Naive B cell (primary cell): ENCODE results near the gene HS3ST5. TPM values are rescaled to one million over a fixed set of nuclear protein-coding genes. Genes with fewer than 3 reads are reported as not detected.
A peak's percentile ranks its signal among the peaks of the same experiment; 100 is the strongest.

ENCODE experiments used
- ATAC-seq, 2 donors: fragments of 150-1000 bp; cut with Tn5 transposase; 2 replicates each; pipeline ENCODE4 v1.10.0; 2021; ENCODE audit warnings: low read depth in 2 of 2, mild to moderate bottlenecking in 2 of 2, moderate library complexity in 2 of 2
- DNase-seq: peaks from one replicate; pipeline ENCODE4 v3.0.0; 2022
- H3K27ac Mint-ChIP-seq, 6 donors: one replicate each; pipeline ENCODE4 v1.8.0; 2020 to 2022; ENCODE audit warnings: mild to moderate bottlenecking in 6 of 6, mixed read lengths in 6 of 6, moderate library complexity in 5 of 6, inconsistent platforms in 2 of 6
- H3K27me3 Mint-ChIP-seq, 3 donors: one replicate each; pipeline ENCODE4 v1.8.0; 2021 to 2022; ENCODE audit warnings: mixed read lengths in 3 of 3, mild to moderate bottlenecking in 1 of 3
- H3K36me3 Mint-ChIP-seq, 2 donors: one replicate each; pipeline ENCODE4 v1.8.0; 2020 to 2022; ENCODE audit warnings: mixed read lengths in 2 of 2, inconsistent platforms in 1 of 2, mild to moderate bottlenecking in 1 of 2
- H3K4me1 Mint-ChIP-seq, 3 donors: one replicate each; pipeline ENCODE4 v1.8.0; 2020 to 2022; ENCODE audit warnings: mixed read lengths in 3 of 3, inconsistent platforms in 1 of 3, mild to moderate bottlenecking in 1 of 3, moderate library complexity in 1 of 3
- H3K4me3 Mint-ChIP-seq, 8 donors: one replicate each; pipeline ENCODE4 v1.8.0; 2020 to 2022; ENCODE audit warnings: mild to moderate bottlenecking in 8 of 8, mixed read lengths in 8 of 8, moderate library complexity in 8 of 8, inconsistent platforms in 2 of 8
- H3K9me3 Mint-ChIP-seq, 7 donors: one replicate each; pipeline ENCODE4 v1.8.0; 2020 to 2022; ENCODE audit warnings: mixed read lengths in 7 of 7, mild to moderate bottlenecking in 5 of 7, inconsistent platforms in 2 of 7, moderate library complexity in 1 of 7
- polyA plus RNA-seq, 6 donors: library from polyadenylated mRNA; unstranded; fragments of 300-500 nt; fragmentation: Illumina TruSeq; gene quantifications; one replicate each; pipeline ENCODE4 v1.2.3, GENCODE V29; 2021; ENCODE audit warnings: low read depth in 6 of 6

The HS3ST5 gene
- polyA plus RNA-seq, 6 donors from 2014 or later, result not detected

DNA sequence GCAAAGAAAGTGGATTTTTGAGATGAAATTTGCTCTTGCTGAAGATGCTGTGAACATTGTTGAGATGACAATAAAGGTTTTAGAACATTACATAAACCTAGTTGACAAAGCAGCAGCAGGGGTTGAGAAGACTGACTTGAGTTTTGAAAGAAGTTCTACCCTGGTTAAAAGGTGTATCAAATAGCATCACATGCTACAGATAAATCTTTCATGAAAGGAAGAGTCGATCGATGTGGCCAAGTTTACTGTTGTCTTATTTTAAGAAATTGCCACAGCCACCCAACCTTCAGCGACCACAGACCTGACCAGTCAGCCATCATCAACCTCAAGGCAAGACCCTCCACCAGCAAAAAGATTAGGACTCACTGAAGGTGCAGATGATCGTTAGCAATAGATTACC lies 155.3 kb downstream of the HS3ST5 start:
- no peak for DNase-seq
- ATAC-seq, result no peak
- Mint-ChIP-seq H3K4me3 (no peak overlapping the region), H3K36me3 (no peaks in the 10 kb centered on the region), H3K27ac (no peak overlapping the region), H3K9me3 (peaks cover 0 to 12% (median 3%) of the 10 kb centered on the region in 7 donors), H3K4me1 (no peaks in the 10 kb centered on the region), H3K27me3 (no peaks in the 10 kb centered on the region)

DNA sequence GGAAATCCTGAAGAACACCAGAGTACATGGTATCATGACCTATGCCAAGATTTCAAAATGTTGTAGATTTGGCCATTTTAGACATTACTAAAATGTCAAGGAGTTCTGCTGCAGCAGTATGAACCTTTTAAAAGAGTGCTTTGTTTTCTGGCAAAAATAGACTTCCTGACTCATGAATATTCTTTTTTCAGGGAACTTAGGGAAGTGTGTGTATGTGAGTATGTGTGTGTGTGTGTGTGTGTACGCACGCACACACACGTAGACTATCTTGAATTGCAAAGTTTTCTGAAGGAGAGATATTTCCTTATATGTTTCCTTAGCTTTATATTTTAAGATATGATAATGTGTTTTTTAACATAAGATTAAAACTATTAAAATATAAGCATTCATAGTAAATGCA lies 161.2 kb downstream of the HS3ST5 start:
- H3K9me3 Mint-ChIP-seq, result peaks cover 0 to 12% (median 3%) of the 10 kb centered on the region in 7 donors
- DNase-seq (no peak), ATAC-seq (no peak)
- H3K27me3 Mint-ChIP-seq, result no peaks in the 10 kb centered on the region
- H3K4me3 Mint-ChIP-seq, result no peak overlapping the region
- no peaks in the 10 kb centered on the region for H3K36me3 Mint-ChIP-seq
- no peaks in the 10 kb centered on the region for H3K4me1 Mint-ChIP-seq
- no peak overlapping the region for H3K27ac Mint-ChIP-seq

DNA sequence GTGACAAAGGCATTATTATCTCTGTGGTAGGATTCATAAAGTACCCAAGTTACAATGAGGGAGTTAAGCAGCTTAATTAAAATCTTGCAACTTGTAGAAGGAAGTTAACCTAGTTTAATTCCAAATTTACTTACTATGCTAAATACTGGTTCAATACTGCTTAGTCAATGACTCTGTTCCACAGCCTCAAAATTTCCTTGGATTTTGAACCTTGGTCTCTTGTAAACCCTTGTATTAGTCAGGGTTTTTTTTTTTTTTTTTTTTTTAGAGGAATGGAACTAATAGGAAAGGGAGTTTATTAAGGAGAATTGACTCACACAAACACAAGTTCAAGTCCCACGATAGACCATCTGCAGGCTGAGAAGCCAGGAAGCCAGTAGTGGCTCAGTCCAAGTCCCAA lies 163.4 kb downstream of the HS3ST5 start:
- H3K9me3 Mint-ChIP-seq, result peaks cover 0 to 6% (median 2%) of the 10 kb centered on the region in 7 donors
- no peak overlapping the region for H3K27ac Mint-ChIP-seq
- H3K4me1 Mint-ChIP-seq, result no peaks in the 10 kb centered on the region
- H3K36me3 Mint-ChIP-seq, result no peaks in the 10 kb centered on the region
- H3K27me3 Mint-ChIP-seq, result peaks cover 0 to 3% (median 0%) of the 10 kb centered on the region in 3 donors
- ATAC-seq (no peak), DNase-seq (no peak)
- no peak overlapping the region for H3K4me3 Mint-ChIP-seq

DNA sequence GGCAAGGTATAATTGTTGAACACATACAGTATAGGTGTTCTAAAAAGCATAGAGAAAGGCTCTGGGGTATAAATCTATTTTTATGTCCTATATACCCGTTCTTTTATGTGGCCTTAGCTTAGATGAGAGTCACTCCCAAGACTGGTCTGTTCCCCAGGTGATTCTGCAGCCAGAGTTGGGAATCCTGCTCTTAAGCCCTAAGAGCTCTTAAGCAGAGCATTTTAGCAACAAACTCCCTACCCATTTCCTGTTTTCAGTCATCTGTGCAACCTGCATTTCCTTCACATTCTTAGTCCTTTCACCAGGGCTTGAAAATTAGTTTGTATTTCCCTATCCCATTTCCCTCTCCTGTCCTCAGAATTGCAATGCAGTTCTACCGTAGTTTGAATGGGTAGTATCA lies 166.1 kb downstream of the HS3ST5 start:
- no peak overlapping the region for H3K4me3 Mint-ChIP-seq
- no peaks in the 10 kb centered on the region for H3K36me3 Mint-ChIP-seq
- ATAC-seq (no peak), DNase-seq (no peak)
- H3K27me3 Mint-ChIP-seq, result peaks cover 0 to 3% (median 0%) of the 10 kb centered on the region in 3 donors
- no peaks in the 10 kb centered on the region for H3K4me1 Mint-ChIP-seq
- H3K9me3 Mint-ChIP-seq, result peaks cover 0 to 4% (median 0%) of the 10 kb centered on the region in 7 donors
- H3K27ac Mint-ChIP-seq, result no peak overlapping the region

DNA sequence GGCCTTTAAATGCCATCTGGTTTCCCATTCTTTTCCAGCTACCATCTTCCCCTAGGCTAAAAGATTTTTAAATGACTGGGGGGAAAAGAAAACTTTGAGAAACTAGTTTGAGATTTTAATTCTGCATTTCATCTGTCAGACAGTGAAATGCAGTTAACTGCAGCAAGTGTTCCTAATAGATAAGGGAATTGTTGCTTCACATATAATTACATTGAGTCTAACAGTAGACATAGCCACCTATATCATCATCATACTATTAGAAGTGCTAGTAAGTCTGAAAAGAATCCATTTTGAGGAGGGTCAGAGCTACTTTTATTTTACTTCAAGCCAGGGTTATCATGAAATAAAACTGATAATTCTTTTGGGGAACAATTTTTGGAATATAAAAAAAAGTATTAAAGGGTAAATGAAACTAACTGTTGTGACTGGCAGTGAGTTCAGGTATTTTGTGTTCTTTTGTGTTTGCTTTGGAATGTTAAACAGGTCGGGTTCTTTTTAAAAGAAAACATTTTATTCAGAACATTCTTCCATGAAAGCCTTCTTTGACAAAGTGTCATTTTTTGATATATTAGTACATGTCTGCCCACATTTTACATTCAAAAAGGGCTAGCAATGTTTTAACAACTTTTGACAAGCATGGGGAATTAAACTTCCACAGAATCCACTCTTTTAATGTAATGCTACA lies 170.1 kb downstream of the HS3ST5 start:
- H3K36me3 Mint-ChIP-seq, result no peaks in the 10 kb centered on the region

DNA sequence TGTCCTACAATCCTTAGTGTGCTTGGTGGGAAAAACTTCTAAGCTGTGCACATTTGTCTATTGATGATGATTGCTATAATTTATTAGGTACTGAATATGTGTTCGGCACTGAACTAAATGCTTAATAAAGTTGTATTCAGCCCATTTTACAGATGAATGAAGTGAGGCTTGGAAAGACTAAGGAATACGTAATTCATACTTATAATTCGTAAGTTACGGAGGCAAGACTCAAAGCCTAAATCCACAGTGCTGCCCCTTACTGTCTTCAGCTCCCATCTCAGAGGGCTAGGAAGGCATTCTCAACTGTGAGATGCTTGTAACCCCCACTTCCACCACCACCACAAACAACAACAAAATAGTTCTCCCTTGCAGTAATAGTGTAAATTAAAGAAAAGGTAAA lies 171.3 kb downstream of the HS3ST5 start:
- no peaks in the 10 kb centered on the region for H3K36me3 Mint-ChIP-seq
- peaks cover 0 to 3% (median 0%) of the 10 kb centered on the region in 3 donors for H3K27me3 Mint-ChIP-seq
- no peak overlapping the region for H3K4me3 Mint-ChIP-seq
- peaks cover 0 to 4% (median 0%) of the 10 kb centered on the region in 7 donors for H3K9me3 Mint-ChIP-seq
- no peaks in the 10 kb centered on the region for H3K4me1 Mint-ChIP-seq
- H3K27ac Mint-ChIP-seq, result no peak overlapping the region
- ATAC-seq (no peak), DNase-seq (no peak)

More for the DNA sequence above, 170.1 kb downstream of the HS3ST5 start:
- H3K4me1 Mint-ChIP-seq, result no peaks in the 10 kb centered on the region
- peaks cover 0 to 3% (median 0%) of the 10 kb centered on the region in 3 donors for H3K27me3 Mint-ChIP-seq
- H3K27ac Mint-ChIP-seq, result no peak overlapping the region
- no peak for DNase-seq
- no peak for ATAC-seq
- H3K9me3 Mint-ChIP-seq, result peaks cover 0 to 4% (median 0%) of the 10 kb centered on the region in 7 donors
- no peak overlapping the region for H3K4me3 Mint-ChIP-seq

DNA sequence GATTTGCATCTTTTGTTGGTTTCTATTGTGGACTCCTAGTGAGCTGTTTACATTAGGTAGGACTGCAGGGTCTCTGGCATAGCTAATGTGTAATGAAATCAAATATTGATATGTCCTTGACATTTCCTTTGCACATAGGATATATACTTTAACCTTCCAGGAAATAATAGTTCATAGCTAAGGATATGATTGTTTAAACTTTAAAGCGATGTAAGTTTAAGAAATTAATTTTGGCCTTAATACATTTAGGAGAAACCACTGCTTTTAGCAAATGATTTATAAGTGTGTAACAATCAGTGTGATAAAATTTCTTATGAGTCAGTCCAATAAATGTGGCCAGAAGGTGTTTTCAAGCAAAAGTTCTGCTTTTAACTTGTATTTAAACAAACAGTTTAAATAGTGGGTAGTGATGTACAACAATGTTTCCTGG lies 171.8 kb downstream of the HS3ST5 start:
- peaks cover 0 to 4% (median 0%) of the 10 kb centered on the region in 7 donors for H3K9me3 Mint-ChIP-seq
- no peak overlapping the region for H3K27ac Mint-ChIP-seq
- H3K27me3 Mint-ChIP-seq, result peaks cover 0 to 3% (median 0%) of the 10 kb centered on the region in 3 donors
- no peaks in the 10 kb centered on the region for H3K4me1 Mint-ChIP-seq
- ATAC-seq, result no peak
- no peaks in the 10 kb centered on the region for H3K36me3 Mint-ChIP-seq
- no peak overlapping the region for H3K4me3 Mint-ChIP-seq
- DNase-seq, result no peak

DNA sequence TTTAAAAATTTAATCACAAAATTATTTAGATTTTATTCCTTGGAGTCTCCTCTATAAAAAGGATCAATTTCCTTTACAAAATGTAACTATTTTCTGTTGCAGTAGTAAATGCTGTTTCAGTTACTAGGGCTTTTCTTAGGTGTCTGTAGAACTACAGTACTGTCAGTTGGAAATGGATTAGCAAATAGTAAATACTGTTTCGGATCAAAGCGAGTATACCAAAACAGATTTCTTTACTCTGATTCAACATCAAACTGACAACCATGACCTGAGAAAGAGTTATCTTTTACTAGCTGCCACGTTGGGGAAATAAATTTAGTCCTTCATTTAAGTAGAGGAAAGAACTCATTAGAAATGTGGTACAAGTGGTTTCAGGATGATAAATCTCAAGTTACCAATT lies 172.5 kb downstream of the HS3ST5 start:
- no peak overlapping the region for H3K4me3 Mint-ChIP-seq
- H3K4me1 Mint-ChIP-seq, result no peaks in the 10 kb centered on the region
- peaks cover 0 to 2% (median 0%) of the 10 kb centered on the region in 3 donors for H3K27me3 Mint-ChIP-seq
- no peak overlapping the region for H3K27ac Mint-ChIP-seq
- H3K36me3 Mint-ChIP-seq, result no peaks in the 10 kb centered on the region
- DNase-seq, result no peak
- ATAC-seq, result no peak
- H3K9me3 Mint-ChIP-seq, result peaks cover 0 to 4% (median 0%) of the 10 kb centered on the region in 7 donors

DNA sequence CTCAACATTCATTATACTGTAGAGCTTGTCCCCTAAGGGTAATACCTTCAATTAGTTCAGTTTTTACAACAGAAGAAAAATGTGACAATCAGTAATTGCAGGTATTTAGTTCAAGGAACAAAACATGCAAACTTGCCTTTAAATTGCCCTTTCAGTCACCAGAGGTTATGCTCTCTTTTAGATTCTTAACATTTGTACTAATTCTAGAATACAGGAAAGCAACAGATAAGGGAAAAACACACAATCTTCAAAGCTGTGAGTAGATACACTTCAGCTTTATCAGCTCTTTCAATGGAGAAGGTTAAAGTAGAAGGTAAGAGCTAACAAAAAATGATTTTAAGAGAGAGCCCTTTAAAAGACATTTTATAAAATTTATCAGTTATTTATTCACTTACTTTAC lies 173.1 kb downstream of the HS3ST5 start:
- no peak overlapping the region for H3K4me3 Mint-ChIP-seq
- no peak overlapping the region for H3K27ac Mint-ChIP-seq
- H3K36me3 Mint-ChIP-seq, result no peaks in the 10 kb centered on the region
- peaks cover 0 to 4% (median 0%) of the 10 kb centered on the region in 7 donors for H3K9me3 Mint-ChIP-seq
- DNase-seq (no peak), ATAC-seq (no peak)
- no peaks in the 10 kb centered on the region for H3K27me3 Mint-ChIP-seq
- H3K4me1 Mint-ChIP-seq, result no peaks in the 10 kb centered on the region

DNA sequence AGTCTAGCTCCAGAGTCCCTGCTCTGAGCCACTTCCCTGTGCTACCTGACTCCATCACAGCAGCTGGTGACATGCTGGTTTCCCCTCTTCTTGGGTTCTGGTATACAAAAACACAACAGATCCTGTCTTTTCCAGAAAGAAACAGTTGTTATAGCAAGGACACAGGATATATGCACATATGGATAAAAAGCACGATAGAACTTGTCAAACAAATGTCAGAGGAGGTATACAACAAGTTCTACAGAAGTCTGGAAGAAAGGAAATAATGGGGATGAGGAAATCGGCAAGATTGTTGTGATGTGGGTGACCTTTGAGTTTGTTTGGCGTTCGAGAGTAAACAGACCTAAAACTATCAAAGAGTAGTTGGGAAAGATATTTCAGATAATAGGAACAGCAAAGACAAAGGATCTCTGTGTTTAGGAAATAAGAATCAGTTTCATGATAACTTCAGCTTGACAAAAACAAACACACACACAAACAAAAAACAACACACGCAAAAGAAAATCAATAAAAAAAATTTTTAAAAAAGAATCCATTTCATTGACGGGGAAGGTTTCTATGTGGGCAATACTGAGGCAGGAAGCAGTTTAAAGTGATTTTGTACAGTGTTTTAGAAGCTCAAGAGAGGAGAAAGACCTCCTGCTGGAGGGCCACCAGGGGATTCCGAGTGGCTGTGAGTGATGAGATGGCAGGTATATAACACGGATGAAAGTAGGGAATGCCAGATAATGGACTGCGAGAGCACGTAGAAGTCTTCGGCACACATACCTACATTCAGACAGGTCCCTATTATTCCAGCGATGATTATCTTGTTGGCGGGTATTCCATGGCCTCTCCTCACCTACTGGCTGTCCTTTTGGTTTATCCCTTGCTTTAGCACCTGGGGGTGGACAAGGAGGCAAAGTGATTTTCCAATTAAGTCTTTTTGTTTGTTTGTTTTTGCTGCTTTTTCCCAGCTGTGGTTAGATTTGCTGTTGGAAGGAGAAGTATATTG lies 174.9 kb downstream of the HS3ST5 start:
- DNase-seq (no peak), ATAC-seq (no peak)
- Mint-ChIP-seq H3K9me3 (no peaks in the 10 kb centered on the region), H3K27ac (no peak overlapping the region), H3K4me1 (no peaks in the 10 kb centered on the region), H3K36me3 (no peaks in the 10 kb centered on the region), H3K27me3 (no peaks in the 10 kb centered on the region), H3K4me3 (no peak overlapping the region)

DNA sequence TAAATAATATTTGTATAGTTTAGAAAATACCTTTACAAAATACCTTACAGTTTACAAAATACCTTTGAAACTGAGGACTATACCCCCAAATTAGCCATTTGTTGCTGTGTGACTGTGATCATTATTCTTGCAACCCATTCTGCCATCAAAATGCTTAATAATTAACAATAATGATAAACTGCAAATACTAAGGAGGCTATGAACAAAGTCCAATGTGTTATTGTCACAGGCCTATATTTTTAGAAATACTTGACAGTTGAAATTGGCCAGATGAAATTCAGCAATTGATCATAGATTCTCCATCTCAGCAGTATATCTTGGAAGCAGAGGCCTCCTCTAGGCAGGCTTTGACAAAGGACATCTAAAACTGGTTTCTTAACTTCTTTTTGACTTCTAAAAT lies 178.6 kb downstream of the HS3ST5 start:
- Mint-ChIP-seq H3K4me1 (no peaks in the 10 kb centered on the region), H3K27me3 (peaks cover 0 to 3% (median 0%) of the 10 kb centered on the region in 3 donors), H3K27ac (no peak overlapping the region), H3K36me3 (no peaks in the 10 kb centered on the region), H3K9me3 (no peaks in the 10 kb centered on the region), H3K4me3 (no peak overlapping the region)
- no peak for DNase-seq
- ATAC-seq, result no peak

DNA sequence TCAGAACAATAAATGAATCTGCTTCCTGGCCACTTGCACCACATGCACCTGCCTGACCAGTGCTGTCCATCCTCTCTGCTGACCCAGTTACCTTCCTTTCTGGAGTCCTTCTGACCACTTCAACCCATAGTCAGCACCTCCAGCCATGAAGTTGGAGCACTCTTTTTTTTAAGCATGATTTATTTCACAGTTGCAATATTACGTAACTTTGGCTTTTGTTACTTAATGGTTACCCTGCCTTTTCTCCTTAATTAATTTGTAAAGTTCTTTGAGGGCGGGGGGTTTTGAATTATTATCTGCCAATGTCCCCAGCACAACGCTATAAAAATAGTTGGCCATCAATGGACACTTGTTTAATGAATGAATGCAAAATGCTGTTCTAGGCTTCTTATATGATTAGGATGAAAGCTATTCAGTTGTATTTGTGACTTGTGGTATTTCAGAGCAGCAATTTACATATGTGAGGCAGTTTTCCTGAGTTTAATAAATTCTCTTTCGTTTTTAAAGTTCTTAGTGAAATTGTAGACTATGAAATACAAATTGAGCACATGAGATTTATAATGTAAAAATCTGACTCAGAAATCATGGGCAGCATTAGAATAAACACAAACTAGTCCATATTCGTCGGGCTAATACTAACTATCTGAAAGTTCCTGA lies 180.0 kb downstream of the HS3ST5 start:
- H3K4me1 Mint-ChIP-seq, result no peaks in the 10 kb centered on the region
- H3K9me3 Mint-ChIP-seq, result no peaks in the 10 kb centered on the region
- H3K4me3 Mint-ChIP-seq, result no peak overlapping the region
- ATAC-seq (no peak), DNase-seq (no peak)
- peak overlapping the region in 1 of 6 donors; percentile 70 for H3K27ac Mint-ChIP-seq
- H3K36me3 Mint-ChIP-seq, result no peaks in the 10 kb centered on the region
- peaks cover 0 to 3% (median 0%) of the 10 kb centered on the region in 3 donors for H3K27me3 Mint-ChIP-seq

DNA sequence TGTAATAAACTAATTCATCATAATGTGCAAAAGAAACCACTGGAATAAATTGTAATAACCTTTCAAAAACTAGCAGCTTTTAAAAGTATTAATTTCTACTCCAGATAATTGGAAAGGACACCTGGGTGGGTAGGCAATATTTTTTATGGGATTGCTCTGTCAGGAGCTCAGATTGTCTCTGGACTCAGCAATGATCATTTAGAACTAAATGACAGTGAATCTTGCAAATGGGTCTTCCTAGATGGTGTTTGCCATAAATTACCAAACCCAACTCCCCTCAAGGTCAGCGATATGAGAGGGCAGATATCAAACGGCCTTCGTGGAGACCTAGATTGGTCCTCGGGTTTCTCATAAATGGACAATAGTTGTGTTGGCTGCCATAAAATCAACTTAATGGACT lies 181.9 kb downstream of the HS3ST5 start:
- H3K9me3 Mint-ChIP-seq, result peaks cover 0 to 5% (median 0%) of the 10 kb centered on the region in 7 donors
- no peak overlapping the region for H3K27ac Mint-ChIP-seq
- H3K27me3 Mint-ChIP-seq, result peaks cover 0 to 4% (median 3%) of the 10 kb centered on the region in 3 donors
- no peaks in the 10 kb centered on the region for H3K4me1 Mint-ChIP-seq
- no peaks in the 10 kb centered on the region for H3K36me3 Mint-ChIP-seq
- H3K4me3 Mint-ChIP-seq, result no peak overlapping the region
- ATAC-seq (no peak), DNase-seq (no peak)
